ENCODE results near the gene UBE4A. TPM values are rescaled to one million over a fixed set of nuclear protein-coding genes. Genes with fewer than 3 reads are reported as not detected.

The UBE4A gene
- total and polyA plus RNA-seq, 10 of the 15 experiments (the other 5 are each of a cell fraction or from before 2014, with no cell fraction given): 6.2 to 39.6 (median 30.3) TPM

DNA sequence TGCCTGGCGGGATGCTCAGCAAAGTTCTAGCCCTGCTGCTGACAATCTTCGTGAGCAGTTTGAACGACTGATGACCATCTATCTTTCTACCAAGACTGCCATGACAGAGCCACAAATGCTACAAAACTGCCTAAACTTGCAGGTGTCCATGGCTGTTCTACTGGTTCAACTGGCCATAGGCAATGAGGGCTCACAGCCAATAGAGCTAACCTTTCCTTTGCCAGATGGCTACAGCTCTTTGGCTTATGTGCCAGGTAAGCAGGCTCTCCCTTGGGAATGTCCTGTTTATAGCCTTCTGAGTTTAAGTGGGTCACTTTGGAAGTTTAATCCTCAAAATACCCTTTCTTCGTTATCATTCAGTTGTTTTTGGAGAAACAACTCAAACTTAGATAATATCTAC, 20.1 kb downstream of the UBE4A start (continued):
- TF ChIP-seq RELB (IDR thresholded peaks at IDR 0.05; ENCODE audit: low read depth) (no peak), NRF1 (conservative IDR thresholded peaks at IDR 0.05; ENCODE audit: low read depth, low read length) (no peak), KAT2A (conservative IDR thresholded peaks at IDR 0.05; ENCODE audit: control insufficient read depth, low read depth, low read length) (no peak), ZBTB40 (IDR thresholded peaks at IDR 0.05; ENCODE audit: borderline replicate concordance) (no peak), SMAD1 (IDR thresholded peaks at IDR 0.05; ENCODE audit: low read depth, partially characterized antibody) (no peak), USF1 (IDR thresholded peaks at IDR 0.05; ENCODE audit: borderline replicate concordance, extremely low read length, insufficient read depth, low read depth, low read length) (no peak)
